ENCODE measurements around the gene CBFB. TPM values are rescaled to one million over a fixed set of nuclear protein-coding genes. Genes with fewer than 3 reads are reported as not detected.

The CBFB gene
- total RNA-seq, 2 donors from 2014 or later = 78.5 to 85.4 TPM

- ATAC-seq = no peak
- DNase-seq = no peak
These were observed 117.8 kb downstream of the CBFB start for GRCh38 chr16:67146523-67147357.

GRCh38 chr16:67147437-67148140 is 118.6 kb downstream of the CBFB start:
- H3K9me3 ChIP-seq (ENCODE audit: control insufficient read depth, low read length, poor library complexity, severe bottlenecking) = no peaks in the 10 kb centered on the region
- Mint-ChIP-seq H3K27me3 (no peaks in the 10 kb centered on the region), H3K27ac (no peak overlapping the region), H3K4me1 (peaks cover 25% of the 10 kb centered on the region), H3K4me3 (no peak overlapping the region), H3K36me3 (ENCODE audit: low read depth) (peaks cover 3% of the 10 kb centered on the region)
- no peak for DNase-seq
- ATAC-seq = no peak

More at GRCh38 chr16:67146523-67147357, 117.8 kb downstream of the CBFB start:
- Mint-ChIP-seq H3K36me3 (ENCODE audit: low read depth) (peaks cover 3% of the 10 kb centered on the region), H3K4me1 (peaks cover 22% of the 10 kb centered on the region), H3K27me3 (no peaks in the 10 kb centered on the region), H3K27ac (no peak overlapping the region), H3K4me3 (no peak overlapping the region)
- no peaks in the 10 kb centered on the region for H3K9me3 ChIP-seq (ENCODE audit: control insufficient read depth, low read length, poor library complexity, severe bottlenecking)

- no peaks in the 10 kb centered on the region for H3K9me3 ChIP-seq (ENCODE audit: control insufficient read depth, low read length, poor library complexity, severe bottlenecking)
- peaks cover 3% of the 10 kb centered on the region for H3K36me3 Mint-ChIP-seq (ENCODE audit: low read depth)
- peak overlapping the region; percentile 56 for H3K27ac Mint-ChIP-seq
- no peak overlapping the region for H3K4me3 Mint-ChIP-seq
- DNase-seq = no peak
- no peaks in the 10 kb centered on the region for H3K27me3 Mint-ChIP-seq
- ATAC-seq = no peak
- peaks cover 31% of the 10 kb centered on the region for H3K4me1 Mint-ChIP-seq
These were observed 119.3 kb downstream of the CBFB start for GRCh38 chr16:67148221-67148620.

- ATAC-seq (no peak), DNase-seq (no peak)
- H3K4me1 Mint-ChIP-seq = peaks cover 33% of the 10 kb centered on the region
- H3K36me3 Mint-ChIP-seq (ENCODE audit: low read depth) = peaks cover 3% of the 10 kb centered on the region
- H3K27me3 Mint-ChIP-seq = no peaks in the 10 kb centered on the region
- peak overlapping the region; percentile 56 for H3K27ac Mint-ChIP-seq
- no peaks in the 10 kb centered on the region for H3K9me3 ChIP-seq (ENCODE audit: control insufficient read depth, low read length, poor library complexity, severe bottlenecking)
- H3K4me3 Mint-ChIP-seq = peak overlapping the region; percentile 74
These were observed 119.8 kb downstream of the CBFB start for GRCh38 chr16:67148656-67149275.

- peaks cover 38% of the 10 kb centered on the region for H3K4me1 Mint-ChIP-seq
- H3K4me3 Mint-ChIP-seq = peak overlapping the region; percentile 74
- peaks cover 3% of the 10 kb centered on the region for H3K36me3 Mint-ChIP-seq (ENCODE audit: low read depth)
- no peaks in the 10 kb centered on the region for H3K9me3 ChIP-seq (ENCODE audit: control insufficient read depth, low read length, poor library complexity, severe bottlenecking)
- DNase-seq (no peak), ATAC-seq (no peak)
- peak overlapping the region; percentile 56 for H3K27ac Mint-ChIP-seq
- no peaks in the 10 kb centered on the region for H3K27me3 Mint-ChIP-seq
These were observed 120.5 kb downstream of the CBFB start for GRCh38 chr16:67149276-67150046.

GRCh38 chr16:67150047-67150832 is 121.3 kb downstream of the CBFB start:
- peak overlapping the region; percentile 52 for H3K4me3 Mint-ChIP-seq
- peaks cover 36% of the 10 kb centered on the region for H3K4me1 Mint-ChIP-seq
- DNase-seq (peak in 1 of 3 donors; percentile 30), ATAC-seq (peak; percentile 70)
- H3K36me3 Mint-ChIP-seq (ENCODE audit: low read depth) = peaks cover 3% of the 10 kb centered on the region
- H3K27me3 Mint-ChIP-seq = no peaks in the 10 kb centered on the region
- H3K9me3 ChIP-seq (ENCODE audit: control insufficient read depth, low read length, poor library complexity, severe bottlenecking) = no peaks in the 10 kb centered on the region
- H3K27ac Mint-ChIP-seq = no peak overlapping the region

Other genes with a start within 250 kb of the CBFB start
- gene TERB1, start 227.6 kb upstream of the CBFB start, total RNA-seq = under 1 TPM in 1 of 2 donors, not detected in 1; 0.40 TPM
- gene NAE1, start 198.2 kb upstream of the CBFB start, total RNA-seq = 10 to 100 TPM; 63.0 to 78.7 TPM
- gene CA7, start 184.7 kb upstream of the CBFB start, total RNA-seq = not detected
- 1 to 10 TPM; 5.8 to 8.9 TPM for gene PDP2, start 148.6 kb upstream of the CBFB start, total RNA-seq
- not detected for gene CDH16, start 110.3 kb upstream of the CBFB start, total RNA-seq
- under 1 TPM; 0.52 to 0.67 TPM for gene RRAD, start 103.6 kb upstream of the CBFB start, total RNA-seq
- 10 to 100 TPM; 50.3 to 51.0 TPM for gene CIAO2B, start 94.7 kb upstream of the CBFB start, total RNA-seq
- gene CES2, start 93.6 kb upstream of the CBFB start, total RNA-seq = 10 to 100 TPM; 33.1 to 36.8 TPM
- 1 to 10 TPM in 1 of 2 donors, under 1 TPM in 1; 0.63 to 1.3 TPM for gene CES3, start 67.9 kb upstream of the CBFB start, total RNA-seq
- 10 to 100 TPM; 17.8 to 20.0 TPM for gene CES4A, start 40.6 kb upstream of the CBFB start, total RNA-seq
- 10 to 100 TPM; 11.9 to 17.0 TPM for gene PHAF1, start 80.8 kb downstream of the CBFB start, total RNA-seq
- gene B3GNT9, start 121.8 kb downstream of the CBFB start, total RNA-seq = 1 to 10 TPM; 7.0 to 8.1 TPM
- gene TRADD, start 130.8 kb downstream of the CBFB start, total RNA-seq = 100 to 1,000 TPM in 1 of 2 donors, 10 to 100 TPM in 1; 92.7 to 103 TPM
- 10 to 100 TPM; 50.0 to 55.1 TPM for gene FBXL8, start 130.8 kb downstream of the CBFB start, total RNA-seq
- gene HSF4, start 135.6 kb downstream of the CBFB start, total RNA-seq = 10 to 100 TPM; 54.5 to 80.9 TPM
- 1 to 10 TPM; 4.3 to 5.5 TPM for gene NOL3, start 141.4 kb downstream of the CBFB start, total RNA-seq
- gene MATCAP1, start 154.8 kb downstream of the CBFB start, total RNA-seq = 10 to 100 TPM; 16.0 to 19.7 TPM
- gene EXOC3L1, start 161.0 kb downstream of the CBFB start, total RNA-seq = not detected
- 10 to 100 TPM; 64.6 to 75.1 TPM for gene E2F4, start 163.0 kb downstream of the CBFB start, total RNA-seq
- 1 to 10 TPM; 2.4 TPM for gene ELMO3, start 170.0 kb downstream of the CBFB start, total RNA-seq
- gene TMEM208, start 198.0 kb downstream of the CBFB start, total RNA-seq = 10 to 100 TPM; 27.9 to 28.2 TPM
- gene FHOD1, start 218.3 kb downstream of the CBFB start, total RNA-seq = 10 to 100 TPM; 45.1 to 48.6 TPM
- gene SLC9A5, start 219.8 kb downstream of the CBFB start, total RNA-seq = 1 to 10 TPM; 1.3 to 1.4 TPM